OCI-M2 (cell line): ENCODE measurements around the gene DOCK9.

Source experiments
- DNase-seq: peaks from one replicate; lab custom pipeline; 2025; ENCODE audit not compliant: unreplicated experiment; lab: John Stamatoyannopoulos, UW

Gene DOCK9

DNA sequence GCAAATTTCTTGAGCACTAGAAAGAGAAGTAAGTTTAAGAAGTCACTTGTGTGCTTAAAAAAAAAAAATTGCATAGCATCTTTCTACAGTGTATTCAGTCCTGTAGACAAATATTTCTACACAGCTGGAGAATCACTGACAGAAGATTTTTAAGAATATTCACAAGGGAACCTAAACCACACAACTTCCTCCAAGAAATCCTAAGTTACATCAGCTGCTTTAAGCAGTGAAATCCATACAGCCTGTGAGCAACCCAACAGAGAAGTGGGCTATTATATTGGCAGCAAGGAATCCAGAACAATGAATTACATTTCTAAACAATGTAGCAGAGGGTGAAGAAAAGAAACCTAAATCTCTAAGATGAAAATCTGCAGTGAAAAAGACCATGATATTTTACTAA is 1.5 kb downstream of the DOCK9 start:
- DNase-seq = no peak

DNA sequence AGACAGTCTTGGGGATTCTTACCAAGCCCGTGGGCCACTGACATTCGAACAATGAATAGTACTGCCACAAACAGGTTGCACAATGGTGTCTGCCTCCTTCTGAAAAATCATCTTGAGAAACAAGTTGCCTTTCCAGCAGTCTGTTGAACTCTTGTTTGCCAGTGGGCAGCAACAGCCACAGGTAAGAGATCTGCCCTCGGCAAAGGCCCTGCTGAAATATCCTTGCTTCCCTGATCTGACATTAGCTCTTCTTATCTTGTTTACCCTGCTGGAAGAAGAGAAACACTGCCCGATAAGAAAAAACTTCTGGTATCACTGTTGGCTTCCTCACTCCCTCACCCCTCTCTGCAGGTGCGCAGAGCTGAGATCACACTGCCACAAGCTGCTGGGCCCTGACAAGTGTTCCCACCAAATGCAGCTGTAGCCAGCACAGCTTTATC is 2.0 kb downstream of the DOCK9 start:
- no peak for DNase-seq

DNA sequence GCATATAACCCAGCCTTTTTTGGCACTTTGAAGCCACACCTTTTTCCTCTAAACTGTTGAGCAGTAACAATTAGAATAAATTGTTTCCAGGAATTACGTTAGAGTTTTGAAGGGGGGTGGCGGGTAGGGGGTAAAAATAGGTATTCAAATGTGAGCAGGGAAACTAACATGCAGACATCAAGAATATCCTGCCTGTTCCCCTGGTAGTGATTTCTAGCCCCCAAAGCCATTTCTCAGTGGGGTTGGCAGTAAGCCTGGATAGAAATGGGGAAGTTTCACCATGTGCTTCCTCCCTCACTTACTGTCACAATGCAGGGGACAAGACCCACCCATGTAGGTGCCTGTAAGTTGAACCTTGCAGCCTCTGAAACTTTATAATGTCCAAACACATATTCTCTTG is 3.8 kb downstream of the DOCK9 start:
- no peak for DNase-seq

DNA sequence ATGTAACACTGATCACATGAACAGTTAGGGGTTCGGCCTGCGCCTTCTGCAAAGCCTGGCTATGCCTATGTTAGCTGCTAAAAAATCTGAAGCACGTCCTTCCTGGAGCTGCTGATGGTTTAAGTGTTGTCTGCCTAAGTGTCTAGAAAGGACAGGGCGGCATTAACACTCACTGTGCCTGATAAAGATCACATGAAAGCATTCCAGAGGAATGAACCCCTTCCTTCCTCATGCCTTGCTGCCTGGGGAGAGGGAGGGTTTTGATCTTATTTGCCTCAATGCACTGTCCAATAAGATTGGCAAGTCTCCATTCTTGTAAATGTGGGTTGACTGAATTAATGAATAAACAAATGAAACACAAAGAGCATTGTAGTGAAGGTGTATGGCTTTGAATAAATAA is 5.2 kb downstream of the DOCK9 start:
- no peak for DNase-seq

DNA sequence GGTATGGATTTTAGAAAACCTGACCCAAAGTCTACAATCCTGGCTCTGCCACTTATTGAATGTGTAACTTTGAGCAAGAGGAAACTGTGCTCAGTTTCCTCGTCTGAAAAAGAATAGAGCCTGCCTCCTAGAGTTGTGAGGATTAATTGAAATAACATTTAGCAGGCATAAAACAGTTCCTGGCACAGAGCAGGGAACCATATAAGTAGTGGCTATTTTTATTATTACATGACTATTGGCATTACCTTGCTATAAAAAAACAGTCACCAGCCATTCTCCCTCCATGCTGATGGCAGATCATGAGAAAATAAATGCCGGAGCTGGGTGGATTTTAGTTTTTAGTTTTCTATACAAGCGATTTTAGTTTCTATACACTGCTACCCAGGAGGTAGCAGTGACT is 5.8 kb downstream of the DOCK9 start:
- DNase-seq = no peak

DNA sequence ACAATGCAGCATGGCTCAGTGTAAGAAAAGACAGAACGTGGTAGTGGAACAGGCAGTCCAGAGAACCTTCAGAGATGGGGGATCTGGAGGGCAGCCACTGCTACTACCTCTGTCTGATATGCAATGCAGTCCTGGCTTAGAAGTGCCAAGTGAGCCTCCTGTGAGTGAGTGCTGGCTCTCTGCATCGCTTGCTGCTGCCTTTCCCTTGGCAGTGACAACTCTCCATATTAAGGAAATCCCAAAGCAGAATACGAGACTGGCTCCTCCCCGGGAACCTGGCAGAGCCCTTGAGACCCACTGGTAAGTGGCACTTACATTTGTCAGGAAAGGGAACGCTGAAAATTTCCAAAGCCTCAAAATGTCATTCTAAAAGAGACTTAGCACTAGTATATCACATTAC is 7.5 kb downstream of the DOCK9 start:
- no peak for DNase-seq

DNA sequence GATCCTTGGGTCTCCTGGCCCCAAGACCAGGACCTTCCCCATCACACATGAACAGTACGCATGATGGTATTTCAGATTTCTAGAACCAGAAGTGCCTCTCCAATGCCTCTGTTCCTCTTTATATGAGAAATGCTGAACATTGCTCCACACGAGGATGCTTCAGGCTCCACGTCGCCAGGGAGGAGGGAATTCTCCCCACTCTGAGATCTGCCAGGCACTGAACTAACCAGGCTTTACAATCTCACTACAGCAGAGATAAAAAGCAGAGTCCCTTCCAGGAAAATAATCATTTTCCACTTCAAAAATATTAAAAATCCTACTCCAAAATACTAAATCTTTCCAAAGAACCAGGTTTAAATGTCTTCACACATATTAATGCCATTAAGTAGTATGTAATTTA is 10.4 kb downstream of the DOCK9 start:
- DNase-seq = no peak

DNA sequence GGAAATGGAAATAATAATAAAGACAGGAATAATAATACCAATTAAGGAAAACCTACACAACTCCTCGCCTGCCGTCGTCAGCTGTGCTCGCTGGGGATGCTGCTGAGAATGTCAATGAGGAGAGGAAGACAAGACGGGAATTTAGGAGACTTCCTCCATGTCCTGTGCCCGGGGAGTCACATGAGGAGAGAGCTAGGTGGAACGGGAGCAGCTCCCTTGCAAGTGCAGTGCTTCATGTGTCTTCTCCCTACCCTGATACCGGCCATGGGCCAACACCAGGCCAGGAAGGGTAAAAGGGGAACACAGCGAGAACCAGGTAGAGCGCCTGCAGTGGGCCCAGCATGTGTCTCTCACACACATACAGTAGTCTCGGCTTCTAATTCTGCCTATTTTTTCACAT is 11.8 kb downstream of the DOCK9 start:
- DNase-seq = no peak

DNA sequence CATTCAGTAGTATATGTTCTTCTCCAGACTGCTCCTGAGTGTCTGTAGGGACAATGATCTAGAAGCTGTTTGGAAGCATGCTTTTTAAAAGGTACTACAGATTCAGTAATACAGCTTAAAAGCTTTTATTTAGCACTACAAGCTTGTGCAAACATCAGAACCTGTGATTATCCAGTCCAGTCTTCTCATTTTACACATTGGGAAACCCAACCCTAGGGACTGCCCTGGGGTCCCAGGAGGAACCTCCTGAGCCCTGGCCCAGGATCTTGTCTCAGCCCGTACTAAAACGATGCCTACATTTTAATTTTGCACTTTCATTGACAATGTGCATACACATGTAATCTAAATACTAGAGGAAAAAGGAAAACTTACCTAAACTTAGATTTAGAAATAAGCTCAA is 12.5 kb downstream of the DOCK9 start:
- no peak for DNase-seq

DNA sequence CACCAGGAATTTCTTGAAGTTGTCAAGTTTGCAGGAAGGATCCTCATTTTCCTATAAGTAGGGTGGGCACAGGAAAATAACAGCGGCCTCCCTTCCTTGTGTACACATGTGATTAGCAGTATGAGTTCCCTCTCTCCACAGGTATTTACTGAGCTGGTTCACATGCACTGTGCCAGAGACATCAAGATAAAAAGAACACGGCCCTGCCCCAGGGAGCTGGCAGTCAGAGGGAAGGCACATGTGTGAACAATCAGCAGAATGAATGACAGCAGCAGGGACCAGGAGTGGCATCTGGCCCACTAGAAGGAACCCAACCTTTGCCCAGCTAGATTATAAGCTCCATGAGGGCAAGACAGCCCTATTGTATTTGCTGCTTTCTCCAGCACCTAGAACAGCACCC is 13.9 kb downstream of the DOCK9 start:
- no peak for DNase-seq

DNA sequence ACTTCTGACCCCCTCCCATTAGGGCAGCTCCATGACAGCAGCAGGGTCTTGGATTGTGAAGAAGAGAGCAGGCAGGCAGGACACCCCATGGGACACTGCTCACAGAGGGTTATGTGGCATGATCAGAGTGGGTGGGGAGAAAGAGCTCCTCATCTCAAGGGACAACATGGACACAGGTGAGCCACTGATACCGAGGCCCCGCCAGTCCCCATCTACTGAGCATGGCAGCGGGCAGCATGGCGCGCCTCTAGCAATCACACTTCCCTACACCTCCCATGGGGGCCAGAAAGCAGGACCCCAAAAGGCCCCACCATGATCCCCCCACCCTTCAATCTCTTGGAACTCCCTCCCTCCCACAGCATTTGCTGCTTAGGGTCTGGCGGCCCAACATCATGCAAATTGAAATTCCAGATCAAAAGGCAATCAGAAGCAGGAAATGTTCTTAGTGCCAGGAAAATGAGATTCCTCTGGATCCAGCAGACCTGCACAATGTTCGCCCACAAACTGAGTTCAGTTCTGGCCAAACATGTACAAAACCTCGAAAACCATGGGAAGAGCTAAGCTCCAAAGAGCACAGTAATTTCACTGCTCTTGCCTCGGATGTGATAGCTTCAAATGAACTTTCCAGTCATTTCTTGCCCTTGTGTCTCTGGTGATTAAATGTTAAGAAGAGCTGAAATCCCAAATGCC is 14.8 kb downstream of the DOCK9 start:
- no peak for DNase-seq

DNA sequence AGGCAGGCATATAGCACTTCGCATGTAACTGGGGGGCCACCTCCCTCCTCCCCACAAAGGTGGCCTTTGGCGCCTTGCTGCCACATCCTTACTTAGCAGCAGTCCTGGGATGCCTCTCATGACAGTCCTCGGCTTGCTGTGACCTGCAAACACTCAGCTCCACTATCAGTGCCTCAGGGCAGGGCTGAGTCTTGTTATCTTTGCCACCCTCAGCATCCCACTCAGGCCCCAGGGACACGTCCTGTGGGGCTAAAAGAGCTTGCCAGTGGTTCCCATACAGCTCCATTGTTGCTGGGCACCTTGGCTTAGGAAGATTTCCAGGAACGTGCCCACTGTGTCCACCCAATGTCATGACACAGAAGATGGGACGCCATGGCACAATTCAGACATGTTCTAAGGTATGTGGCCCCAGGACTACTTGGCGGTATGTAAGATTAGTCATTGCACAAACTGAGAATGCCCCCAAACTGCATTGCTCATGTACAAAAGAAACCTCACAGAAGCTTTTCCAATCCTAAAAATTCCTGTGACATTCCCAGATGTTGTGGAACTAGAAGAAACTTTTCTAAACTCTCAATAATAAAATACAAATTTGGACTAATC is 16.3 kb downstream of the DOCK9 start:
- DNase-seq = no peak

DNA sequence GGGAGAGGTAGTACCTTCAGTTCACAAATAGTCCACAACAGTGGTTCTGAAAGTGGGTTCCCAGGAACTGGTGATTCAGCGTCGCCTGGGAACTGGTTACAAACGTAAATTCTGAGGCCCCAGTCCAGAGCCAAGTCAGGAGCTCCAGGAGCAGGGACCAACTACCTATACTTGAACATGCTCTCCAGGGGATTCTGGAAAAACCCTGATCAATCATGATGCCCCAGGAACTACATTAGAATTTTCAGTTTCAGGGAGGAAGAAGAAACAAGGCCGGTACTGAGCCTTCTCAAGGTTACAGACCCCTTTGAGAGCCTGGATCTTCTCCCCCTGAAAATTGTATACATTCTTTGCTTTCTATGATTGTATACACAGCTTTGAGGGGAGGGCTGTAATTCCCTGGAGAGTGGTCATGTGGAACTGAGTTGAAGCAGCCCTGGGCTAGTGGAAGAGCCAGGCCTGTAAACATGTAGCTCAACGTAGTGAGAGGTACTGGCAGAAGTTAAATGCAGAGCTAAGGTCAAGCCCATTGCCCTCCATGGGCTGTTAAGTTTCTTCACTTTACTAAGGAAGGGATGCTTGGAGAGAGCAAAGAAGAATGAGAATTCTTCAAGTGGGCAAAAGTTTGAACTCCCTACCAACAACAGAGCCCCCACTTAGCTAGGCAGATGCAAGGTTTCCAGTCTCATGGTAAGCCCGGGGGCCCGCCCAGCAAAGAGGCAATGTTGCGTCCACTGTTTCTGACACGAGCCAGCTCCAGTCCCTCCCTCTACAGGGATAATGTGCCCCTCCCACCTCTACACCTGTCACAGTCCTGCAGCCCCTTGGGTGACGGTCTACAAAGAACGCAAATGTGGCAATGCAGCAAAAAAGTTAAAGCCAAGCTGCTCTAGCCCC is 17.0 kb downstream of the DOCK9 start:
- no peak for DNase-seq

DNA sequence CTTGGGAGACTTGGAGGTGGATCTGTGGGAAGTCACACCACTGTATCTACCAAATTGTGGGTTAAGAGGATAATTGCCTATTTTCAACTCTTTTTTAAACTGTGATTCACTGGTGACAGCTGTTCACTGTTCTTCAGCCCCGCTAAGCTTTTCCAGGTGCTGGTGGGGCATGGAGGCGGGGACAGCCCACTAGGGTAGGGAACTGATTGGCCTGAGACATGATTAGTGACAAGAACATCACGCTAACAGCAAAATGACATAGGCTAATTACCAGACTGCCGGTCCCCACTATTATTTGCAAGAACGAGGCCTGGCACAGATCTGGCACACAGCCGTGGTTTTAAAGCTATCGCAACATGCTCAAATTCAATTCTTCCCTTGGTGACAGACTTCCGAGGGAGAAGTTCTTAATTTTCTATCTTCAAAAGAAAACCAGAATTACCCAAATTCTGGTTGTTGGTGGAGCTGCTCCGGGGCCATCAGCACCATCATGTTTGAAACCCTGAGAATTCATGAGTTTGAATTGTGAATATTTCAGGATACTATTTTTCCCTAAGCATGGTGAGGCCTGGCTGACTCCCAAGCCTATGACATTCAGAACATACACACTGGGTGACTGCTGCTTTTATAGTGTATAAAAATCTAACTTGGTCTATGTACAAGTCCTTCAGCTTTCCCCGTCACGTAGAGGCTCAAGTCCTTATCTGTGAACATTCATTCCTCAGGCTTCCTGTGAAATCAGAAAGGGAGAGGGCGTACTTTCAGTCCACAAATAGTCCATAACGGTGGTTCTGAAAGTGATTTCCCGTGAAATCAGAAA is 17.9 kb downstream of the DOCK9 start:
- DNase-seq = no peak

DNA sequence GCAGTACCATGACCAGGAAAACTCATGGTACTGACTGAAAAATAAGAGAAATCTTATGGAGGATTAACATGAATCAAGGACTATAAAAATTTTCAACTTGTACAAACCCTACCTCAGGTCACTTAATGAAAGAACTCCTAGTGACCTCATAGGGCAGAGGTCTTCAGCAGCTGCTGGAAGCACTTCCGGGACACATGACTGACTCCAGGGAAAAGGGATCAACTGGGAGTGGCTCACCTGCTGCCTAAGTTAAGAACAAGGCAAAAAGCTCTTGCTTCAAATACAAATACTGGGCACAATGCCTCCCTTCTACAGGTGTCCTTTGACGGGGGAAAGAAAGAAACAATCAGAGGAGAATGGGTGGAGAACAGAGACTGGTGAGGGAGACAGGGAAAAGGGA is 18.6 kb downstream of the DOCK9 start:
- no peak for DNase-seq

DNA sequence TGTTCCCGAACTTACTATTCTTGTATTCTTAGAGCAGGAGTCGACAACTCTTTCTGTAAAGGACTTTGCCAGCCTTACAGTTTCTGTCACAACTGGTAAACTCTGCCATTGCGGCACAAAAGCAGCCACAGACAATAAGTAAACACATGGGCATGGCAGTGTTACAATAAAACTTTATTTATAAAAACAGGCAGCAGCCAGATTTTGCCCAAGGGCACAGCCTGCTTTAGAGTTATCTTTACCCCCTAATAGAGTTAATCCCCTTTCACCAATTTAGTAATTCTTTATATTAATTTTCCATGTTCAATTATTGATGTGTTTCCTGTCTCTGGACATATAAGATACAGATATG is 19.4 kb downstream of the DOCK9 start:
- no peak for DNase-seq

DNA sequence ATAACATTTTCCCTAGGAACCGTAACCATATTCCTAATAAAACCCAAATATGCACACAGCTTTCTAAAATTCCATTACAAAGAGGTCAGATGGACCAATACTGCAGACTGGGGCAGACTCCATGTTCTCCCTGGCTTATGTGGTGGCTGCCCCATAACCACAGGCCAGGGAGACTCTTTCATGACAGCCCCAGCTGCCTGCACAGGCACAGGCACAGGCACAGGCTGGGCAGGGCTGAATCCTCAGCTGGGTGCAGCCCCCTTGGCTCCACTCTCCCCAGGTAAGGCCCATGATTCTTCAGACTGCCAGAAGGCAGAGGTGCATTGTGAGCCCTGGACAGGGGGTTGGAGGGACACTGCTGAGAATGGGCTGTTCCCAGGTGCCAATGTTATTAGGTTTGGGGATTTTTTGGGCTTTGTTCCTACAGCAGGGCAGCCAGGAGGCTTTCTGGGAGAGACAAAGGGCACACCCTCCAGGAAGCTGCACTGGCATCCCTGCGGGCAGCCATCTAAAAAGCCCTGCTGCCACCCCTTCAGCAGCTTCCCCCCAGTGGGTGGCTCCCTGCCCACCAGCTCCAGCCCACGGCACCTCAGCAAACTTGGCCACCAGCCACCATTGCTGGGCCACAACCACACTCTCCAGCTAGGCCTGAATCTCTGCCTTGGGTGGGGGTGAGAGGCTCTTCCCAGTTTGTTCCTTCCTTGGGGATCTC is 20.0 kb downstream of the DOCK9 start:
- no peak for DNase-seq

DNA sequence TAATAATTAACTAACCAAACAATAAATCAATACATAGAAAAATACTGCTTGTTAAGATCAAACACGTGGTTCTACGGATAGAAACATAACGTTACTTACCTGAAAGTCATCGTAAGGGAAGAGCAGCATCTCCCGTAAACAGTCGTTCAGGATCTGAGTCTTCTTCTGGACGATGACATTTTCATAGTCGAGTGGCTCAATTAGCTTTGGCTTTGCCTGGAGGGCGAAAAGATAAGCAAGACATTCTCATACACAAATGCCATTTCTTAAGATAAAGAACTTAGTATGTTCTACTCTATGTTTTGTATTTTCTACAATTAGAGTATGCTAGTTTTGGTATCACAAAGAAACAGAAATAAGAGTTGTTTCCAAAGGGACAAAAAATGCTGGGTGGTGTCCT is 22.5 kb downstream of the DOCK9 start:
- no peak for DNase-seq

DNA sequence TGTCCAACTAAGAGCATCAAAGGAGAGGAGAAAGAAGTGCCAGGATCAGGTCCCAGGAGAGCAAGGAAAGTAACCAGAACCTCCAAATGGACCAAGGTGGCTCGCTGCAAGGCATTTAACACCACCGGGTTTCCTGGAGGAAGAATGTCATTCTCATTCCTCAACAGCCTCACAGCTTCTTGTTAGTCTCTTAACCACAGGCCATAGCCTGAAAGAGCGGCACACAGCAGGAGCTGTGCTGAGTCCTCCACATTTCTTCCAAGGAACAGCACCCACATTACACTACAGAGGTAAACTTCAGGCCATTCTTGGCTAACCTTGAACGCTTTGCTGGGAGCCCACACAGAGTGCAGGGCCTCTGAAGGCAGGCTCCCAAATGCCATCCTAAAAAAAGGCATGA is 23.6 kb downstream of the DOCK9 start:
- no peak for DNase-seq

DNA sequence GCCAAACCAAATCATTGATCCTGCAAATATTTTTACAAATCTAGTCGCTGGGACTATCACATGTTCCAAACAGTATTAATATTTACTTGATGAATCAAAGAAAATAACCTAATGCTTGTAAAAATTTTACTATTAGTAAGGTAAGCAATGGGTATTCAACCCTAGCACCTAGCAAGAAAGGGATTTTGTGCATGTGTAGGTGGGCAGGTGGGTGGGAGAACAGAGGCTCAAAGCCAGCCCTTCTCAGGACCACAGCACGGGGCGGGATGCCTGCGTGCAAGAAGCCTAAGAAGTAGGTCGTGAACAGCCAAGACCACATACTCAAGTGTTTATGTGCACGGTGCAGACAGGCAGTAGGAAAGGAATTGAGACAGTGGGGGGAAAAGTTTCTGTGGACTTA is 26.6 kb downstream of the DOCK9 start:
- no peak for DNase-seq

DNA sequence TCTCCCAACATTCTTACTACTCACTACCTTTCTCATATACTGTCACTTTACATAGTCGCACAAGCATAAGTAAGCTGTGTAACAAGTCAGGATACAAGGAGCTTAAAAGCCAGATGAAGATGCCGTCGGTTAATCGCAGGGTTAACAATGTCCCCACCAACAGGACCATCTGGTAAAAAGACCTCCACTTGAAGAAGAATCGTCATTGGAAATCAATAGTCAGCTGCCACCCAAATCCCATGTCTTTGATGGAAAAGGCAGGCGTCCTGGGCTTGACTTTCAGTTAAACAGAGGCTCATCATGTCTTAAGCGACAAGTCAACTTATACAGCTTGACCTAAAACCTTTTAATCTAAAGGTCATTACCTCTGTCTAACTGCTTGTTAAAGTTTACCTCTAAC is 27.2 kb downstream of the DOCK9 start:
- DNase-seq = no peak
